Activated T-cell treated with anti-CD3 and anti-CD28 coated beads for 24 hours (primary cell): ENCODE data around the gene GPR173.

ENCODE experiments used
- DNase-seq: peaks from one replicate; pipeline ENCODE4 v3.0.0-alpha.2; 2020; ENCODE audit warnings: low read depth

Gene GPR173

DNA sequence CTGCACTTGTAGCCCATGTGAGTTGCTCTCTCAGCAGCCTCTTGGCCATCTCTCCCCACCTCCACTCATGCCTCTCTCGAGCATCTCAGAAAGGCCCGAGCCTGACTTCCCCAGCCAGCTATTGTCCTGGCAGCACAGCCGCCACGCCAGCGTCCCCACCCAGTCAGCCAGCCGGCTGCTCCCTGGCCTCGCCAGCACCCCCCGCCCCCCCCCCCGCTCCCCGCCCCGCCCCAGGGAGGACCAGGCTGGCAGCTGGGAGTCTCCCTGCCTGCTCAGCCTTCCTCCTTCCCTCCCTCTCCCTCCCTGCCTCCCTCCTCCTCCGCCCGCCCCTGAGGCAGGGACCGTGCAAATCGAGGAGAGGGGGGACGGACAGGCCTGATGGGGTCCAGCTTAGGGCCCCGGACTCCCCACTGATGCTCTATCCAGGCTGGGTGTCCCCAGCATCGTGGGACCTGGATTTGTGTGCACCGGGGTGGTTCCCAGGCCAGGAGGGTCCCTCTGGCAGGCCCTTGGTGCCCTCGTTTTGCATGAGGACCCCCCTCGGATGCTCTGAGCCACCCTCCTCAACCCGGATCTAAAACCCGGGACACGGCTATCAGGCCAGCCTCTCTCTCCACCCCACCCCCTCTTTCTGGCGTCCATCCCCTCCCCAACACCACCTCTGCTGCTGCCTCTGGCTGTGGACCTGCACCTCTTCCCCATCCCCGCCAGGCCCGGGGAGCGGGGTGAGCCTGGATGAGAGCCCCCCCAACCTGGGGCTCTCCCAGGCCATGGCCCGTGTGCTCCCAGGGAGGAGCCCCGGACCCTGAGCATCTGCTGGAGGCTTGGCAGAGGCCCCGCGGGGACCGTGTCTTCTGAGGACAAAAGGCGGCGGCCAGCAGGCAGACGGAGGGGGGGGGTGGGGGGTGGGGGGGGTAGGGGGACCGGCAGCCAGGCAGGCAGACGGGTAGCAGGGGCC, at the start of gene GPR173:
Gene GPR173, plus strand, starts transcription at position 621 of the 958 bp plus-strand sequence. CDS start 27,833 bp downstream, outside the sequence.
- no peak for DNase-seq

DNA sequence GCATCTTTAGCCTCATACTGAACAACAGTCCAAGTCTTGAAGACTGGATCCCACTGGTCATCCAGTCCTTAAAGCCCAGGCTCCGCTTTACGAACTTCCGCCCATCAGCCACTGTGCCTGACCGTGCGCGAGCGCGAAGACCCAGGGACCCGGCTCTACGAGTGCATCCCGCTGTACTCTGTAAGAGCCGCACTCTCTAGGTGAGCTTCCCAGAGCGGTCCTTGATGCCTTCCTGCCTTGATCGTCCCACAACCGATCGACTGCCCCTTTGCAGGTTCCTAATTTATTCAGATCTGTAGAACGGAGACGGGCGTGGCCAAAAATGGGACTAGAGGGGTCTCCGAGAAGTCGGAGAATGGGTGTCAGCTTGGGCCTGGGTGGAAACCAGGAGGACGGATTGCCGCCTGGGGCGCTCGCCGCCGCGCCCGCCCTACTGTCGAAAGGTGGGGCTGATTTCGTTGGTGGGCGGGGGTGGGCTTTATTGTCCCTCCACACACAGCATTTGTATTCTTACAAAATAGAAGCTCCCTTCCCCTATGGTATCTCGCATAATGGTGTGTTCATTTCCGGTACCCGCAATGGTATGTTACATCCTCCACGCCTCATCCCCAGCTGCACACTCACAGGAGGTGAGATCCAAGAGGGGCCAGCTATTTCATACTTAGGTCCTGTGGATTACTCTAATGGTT, 48.0 kb upstream of the GPR173 start:
- DNase-seq: no peak

DNA sequence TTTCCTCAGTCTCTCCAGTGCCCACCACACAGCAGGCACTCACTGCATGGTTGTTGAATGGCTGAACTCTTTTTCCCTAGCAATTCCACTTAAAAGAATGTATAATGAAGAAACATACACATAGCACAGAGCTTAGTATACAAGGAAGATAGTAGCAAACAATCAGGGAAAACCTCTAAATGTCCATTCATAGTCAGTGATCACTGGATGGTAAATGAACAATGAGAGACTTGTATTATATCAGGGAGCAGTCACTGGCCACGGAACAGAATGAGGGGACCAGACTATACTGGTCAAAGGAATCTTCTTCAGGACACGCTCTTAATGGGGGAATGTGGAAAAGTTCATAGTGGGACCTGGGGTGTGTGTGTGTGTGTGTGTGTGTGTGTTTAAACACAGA, 46.6 kb upstream of the GPR173 start:
- DNase-seq: no peak

DNA sequence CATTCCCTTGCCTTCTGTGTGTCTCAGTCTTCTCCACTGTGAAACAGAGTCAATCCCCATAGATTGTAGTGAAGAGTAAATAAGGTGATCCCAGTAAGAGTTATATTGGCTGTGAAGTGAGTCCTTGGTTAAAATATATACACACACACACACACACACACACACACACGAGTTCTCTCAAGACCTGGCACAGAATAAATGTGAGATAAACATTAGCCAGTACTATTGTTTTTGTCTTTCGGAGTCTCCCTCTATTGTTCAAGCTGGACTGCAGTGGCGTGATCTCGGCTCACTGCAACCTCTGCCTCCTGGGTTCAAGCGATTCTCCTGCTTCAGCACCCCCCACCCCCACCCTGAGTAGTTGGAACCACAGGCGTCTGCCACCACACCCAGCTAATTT, 45.5 kb upstream of the GPR173 start:
- DNase-seq: no peak

- DNase-seq: no peak
Observed at GRCh38 chrX:53004038-53004437, 44.6 kb upstream of the GPR173 start.

DNA sequence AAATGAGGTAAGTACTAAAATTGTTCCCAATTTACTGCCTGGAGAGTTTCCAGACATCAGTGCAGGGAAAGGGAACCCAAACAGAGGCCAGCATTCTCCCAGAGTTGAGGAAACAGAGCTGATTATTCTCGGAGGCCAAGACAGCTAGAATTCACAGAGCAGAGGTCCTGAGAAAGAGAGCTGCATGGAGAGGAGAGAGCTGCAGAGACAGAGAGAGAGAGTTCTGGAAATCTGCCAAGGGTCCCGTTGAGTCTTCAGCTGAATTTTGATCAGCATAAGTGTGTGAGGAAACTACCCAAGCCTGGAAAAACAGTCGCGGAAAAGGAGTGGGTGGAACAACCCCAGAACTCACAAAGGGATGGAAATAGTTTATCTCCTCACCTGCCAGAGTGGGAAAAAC, 43.8 kb upstream of the GPR173 start:
- no peak for DNase-seq

DNA sequence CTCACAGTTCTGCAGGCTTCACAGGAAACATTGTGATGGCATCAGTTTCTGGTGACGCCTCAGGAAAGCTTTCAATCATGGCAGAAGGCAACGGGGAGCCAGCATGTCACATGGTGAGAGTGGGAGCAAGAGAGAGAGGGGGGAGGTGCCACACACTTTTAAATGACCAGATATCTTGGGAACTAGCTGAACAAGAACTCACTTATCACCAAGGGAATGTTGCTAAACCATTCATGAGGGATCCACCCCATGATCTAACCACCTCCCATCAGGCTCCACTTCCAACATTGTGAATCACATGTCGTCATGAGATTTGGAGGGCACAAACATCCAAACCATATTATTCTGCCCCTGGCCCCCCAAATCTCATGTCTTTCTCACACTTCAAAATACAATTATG, 43.3 kb upstream of the GPR173 start:
- no peak for DNase-seq

DNA sequence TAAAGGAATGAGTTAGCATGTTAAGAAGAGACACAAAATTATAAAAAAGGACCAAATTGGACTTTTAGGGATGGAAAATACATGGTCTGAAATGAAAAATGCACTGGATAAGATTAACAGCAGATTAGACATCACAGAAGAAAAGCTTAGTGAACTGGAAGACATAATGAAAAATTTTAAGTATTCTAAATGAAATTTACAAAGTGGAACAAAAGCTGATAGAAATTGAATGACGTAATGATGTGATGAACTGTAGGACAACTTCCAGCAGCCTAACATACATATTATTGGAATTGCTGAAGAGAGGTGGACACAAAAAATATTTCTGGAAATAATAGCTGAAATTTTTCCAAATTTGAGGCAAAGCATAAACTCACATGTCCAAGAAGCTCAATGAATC, 39.6 kb upstream of the GPR173 start:
- DNase-seq: no peak

GRCh38 chrX:53013291-53013690, 35.3 kb upstream of the GPR173 start:
- no peak for DNase-seq

DNA sequence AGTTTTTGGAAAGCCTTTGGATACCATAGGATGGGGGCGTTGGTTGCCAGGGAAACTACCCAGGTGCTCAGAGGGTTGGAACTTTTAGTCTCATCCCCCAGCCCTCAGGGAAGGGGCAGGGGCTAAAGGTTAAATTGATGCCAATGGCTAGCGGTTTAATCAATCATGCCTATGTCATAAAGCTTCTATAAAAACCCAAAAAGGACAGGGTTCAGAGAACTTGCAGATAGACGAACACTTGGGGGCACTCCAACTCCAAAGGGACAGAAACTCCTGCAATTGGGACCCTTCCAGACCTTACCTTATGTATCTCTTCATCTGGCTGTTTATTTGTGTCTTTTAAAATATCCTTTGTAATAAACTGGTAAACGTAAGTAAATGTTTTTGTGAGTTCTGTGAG, 30.0 kb upstream of the GPR173 start:
- DNase-seq: no peak

GRCh38 chrX:53022381-53022780, 26.2 kb upstream of the GPR173 start:
- no peak for DNase-seq

GRCh38 chrX:53028678-53029077, 19.9 kb upstream of the GPR173 start:
- DNase-seq: no peak

DNA sequence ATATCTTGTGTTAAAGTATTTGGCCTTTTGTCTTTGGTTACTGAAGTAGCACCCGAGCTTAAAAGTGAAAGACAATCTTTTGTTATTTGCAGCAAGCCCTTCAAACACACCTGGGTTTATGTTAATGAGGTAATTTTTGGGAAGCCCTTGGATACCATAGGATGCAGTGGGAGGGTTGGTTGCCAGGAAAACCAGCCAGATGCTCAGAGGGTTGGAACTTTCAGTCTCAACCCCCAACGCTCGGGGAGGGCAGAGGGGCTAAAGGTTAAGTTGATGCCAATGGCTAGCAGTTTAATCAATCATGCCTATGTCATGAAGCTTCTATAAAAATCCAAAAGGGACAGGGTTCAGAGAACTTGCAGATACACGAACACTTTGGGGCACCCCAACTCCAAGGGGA, 17.2 kb upstream of the GPR173 start:
- DNase-seq: no peak

GRCh38 chrX:53036149-53036548, 12.4 kb upstream of the GPR173 start:
- DNase-seq: no peak

DNA sequence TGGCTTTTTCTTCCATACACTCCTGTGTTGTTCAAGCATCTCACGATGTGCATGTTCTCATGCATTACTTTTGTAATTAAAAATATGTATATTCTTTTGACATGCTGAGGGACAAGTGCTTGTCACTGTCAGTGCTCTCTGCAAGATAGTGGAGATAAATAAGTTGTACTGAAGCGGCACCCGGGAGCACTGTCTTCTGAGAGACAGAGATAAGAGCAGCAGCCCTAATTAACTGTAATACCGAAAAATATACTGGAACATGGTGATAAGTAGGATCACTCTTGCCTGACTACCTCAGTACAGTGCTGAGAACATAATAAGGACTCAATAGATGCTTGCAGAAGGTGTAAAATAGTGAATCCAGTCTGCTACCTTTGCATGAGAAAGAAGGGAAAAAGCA, 9.4 kb upstream of the GPR173 start:
- no peak for DNase-seq

GRCh38 chrX:53044995-53045394, 3.6 kb upstream of the GPR173 start:
- no peak for DNase-seq

- DNase-seq: no peak
Observed at GRCh38 chrX:53047228-53047627, 1.4 kb upstream of the GPR173 start.

GRCh38 chrX:53049127-53049517, 533 bp downstream of the GPR173 start:
- no peak for DNase-seq

GRCh38 chrX:53050841-53051240, 2.3 kb downstream of the GPR173 start:
- no peak for DNase-seq

DNA sequence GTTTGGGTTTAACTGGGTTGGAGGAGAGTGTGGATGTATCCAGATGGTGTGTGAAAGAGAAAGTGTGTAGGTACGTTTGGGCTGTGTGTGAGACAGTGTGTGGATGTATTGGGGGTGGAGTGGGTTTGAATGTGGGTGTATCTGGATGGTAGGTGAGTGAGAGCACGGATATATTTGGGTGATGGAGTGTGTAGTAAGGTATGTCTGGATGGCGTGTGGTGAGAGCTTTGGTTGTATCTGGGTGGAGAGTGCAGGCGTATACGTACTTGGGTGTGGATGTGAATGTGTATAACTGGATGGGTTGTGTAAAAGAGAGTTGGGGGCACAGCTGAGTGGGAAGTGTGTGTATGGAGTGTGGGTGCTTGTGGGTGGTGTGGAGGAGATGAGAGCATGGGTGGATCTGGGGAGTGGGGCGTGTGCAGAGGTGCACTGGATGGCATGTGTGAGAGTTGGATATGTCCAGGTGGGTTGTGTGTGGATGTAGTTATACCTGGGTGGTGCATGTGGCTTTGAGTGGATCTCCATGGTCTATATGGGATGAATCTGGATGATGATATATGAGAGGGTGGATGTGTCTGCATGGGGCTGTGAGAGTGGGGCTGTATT, 6.8 kb downstream of the GPR173 start:
- DNase-seq: no peak

DNA sequence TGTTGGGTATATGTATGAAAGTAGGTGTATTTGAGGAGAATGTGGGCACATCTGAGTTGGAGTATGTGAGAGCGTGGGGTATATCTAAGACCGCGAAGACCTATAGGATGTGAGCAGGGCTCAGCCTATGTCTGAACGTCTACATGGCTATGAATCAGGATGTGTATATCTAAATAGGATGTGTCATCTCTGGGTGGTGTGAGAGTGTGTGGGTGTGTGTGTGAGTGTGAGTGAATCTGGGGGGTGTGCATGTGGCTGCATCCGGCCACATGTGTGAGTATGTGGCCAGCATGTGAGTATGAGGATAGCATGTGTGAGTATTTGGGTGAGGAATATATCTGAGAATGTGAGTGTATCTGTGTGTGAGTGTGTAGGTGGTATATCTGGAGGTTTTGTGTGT, 7.7 kb downstream of the GPR173 start:
- DNase-seq: no peak

DNA sequence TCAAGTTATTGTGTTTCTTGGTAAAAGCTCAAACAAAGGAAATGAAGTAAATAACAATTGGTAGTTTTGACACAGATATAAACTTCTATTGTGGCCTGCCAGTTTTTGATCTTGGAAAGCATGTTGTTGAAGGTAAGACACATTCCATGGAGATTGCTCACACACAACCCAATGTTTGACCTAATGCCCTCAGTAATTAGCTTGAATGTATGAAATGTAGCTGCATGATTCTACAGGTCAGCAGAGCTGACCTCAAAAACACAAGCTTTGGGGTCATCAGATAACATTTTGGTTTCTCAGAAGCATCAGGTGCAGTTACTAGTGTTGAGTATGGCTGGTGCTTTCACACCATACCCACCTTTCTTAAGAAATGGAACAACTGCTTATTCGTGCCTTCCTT, 16.5 kb downstream of the GPR173 start:
- no peak for DNase-seq

- DNase-seq: no peak
Observed at GRCh38 chrX:53071064-53071463, 22.5 kb downstream of the GPR173 start.
